Stimulated activated CD8-positive, alpha-beta memory T cell treated with anti-CD3 and anti-CD28 coated beads, Interleukin-7, amount 100 ng/mL, for 48 hours (primary cell): ENCODE measurements around the gene EXOC4.
"Not testable (repeated sequence)": the region's sequence is repeated elsewhere in the genome, so short reads cannot be mapped to it uniquely, and the experiment has no call there.

Experiments
- DNase-seq, 2 donors: peaks; one replicate each; pipeline ENCODE4 v3.0.0-alpha.2; 2020; ENCODE audit warnings: low read depth in 1 of 2; ENCODE audit errors: extremely low read depth in 1 of 2

The EXOC4 gene

DNA sequence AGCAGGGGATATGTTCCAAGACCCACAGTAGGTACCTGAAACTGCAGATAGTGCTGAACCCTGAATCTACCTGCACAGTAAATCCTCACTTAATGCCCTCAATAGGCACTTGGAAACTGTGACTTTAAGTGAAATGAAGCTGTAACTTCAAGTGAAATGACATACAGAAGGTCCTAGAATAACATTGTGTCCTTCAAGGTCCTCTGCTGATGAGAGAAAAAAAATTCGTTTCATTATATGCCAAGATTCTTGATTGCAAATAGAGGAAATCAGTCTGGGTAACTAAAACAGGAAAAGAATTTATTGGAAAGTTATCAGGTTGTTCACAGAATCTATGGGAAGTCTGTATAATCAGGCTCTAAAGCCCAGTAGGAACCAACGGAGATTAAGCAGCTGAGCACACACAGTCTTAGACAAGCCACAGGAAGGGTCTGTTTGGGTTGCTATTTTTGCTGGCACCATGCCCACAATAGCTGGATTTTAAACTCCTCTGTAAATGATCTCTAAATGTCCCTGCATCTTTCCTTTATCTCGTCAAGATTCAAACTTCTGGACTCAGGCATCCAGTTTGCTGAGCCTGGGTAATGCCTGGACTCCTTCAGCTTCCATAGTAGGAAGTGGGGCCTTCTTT, 57.5 kb downstream of the EXOC4 start:
- DNase-seq: no peak

- no peak for DNase-seq
Observed at GRCh38 chr7:133313575-133313974, 60.7 kb downstream of the EXOC4 start.

- DNase-seq: no peak
Observed at GRCh38 chr7:133314084-133314483, 61.2 kb downstream of the EXOC4 start.

DNA sequence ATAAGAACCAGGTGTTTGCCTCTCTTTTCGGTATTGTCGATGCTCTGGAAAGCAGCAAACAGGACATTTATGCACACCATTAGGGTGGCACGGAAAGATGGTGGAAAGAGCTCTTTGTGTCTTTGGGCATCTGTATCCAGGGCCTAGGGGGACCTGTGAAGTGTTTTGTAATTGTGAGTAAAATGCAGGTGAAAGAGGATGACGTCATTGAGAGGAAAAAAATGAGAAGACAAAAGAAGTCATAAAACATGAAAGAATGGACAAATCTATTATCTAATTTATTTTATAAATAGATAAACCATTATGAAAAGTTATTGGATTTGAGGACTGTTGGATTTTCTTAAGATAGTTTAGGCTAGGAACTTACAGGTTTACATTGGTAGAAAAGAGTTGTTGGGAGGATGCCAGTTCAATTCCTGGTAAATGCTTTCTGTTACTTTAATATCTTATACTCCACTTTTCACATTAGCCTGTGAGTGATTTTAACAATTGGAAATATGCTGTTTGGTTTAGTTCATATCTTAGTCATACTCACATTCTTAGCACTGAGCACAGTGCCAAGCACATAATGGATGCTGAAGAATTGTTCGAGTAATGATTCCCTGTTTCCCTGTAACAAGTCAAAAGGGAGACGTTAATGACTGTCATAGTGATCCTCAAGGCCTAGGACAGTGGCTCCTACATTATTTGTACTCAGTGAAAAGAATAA, 62.6 kb downstream of the EXOC4 start:
- no peak for DNase-seq

DNA sequence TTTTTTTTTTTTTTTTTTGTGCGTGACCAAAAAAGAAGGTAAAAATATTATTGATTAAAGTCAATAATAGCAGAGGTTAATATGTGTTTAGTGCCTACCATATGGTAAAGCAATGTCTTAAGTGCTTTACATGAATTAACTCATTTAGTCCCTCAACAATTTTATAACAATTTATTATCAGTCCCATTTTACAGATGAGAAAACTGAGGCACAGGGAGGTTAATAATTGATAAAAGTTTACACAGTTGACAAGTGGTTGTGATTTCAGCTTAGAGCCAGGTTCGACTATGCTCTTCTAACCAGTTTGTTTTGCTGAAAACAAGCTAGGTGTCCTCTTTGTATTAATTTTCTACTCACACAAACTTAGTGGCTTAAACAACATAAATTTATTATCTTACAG, 67.0 kb downstream of the EXOC4 start:
- DNase-seq: no peak

DNA sequence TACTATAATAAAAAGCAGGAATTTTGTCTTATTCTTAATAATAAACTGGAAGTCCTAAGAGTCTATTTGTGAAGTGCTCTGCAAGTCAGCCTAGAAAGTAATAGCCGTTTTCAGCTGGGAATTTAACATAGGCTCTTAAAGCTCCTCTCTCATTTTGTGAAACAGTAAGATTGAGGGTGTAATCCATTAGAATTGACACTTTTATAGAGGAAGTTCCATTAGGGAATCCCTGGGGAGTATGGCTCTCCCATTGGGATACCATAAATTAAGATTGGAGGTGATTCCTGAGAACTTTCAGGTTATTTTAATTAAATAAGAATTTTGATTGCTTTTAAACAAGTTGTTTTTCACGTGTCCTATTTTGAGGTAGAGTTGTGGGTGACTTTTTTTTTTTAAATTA, 68.0 kb downstream of the EXOC4 start:
- no peak for DNase-seq

- DNase-seq: not testable (repeated sequence)
Observed at GRCh38 chr7:133321366-133321765, 68.5 kb downstream of the EXOC4 start.

DNA sequence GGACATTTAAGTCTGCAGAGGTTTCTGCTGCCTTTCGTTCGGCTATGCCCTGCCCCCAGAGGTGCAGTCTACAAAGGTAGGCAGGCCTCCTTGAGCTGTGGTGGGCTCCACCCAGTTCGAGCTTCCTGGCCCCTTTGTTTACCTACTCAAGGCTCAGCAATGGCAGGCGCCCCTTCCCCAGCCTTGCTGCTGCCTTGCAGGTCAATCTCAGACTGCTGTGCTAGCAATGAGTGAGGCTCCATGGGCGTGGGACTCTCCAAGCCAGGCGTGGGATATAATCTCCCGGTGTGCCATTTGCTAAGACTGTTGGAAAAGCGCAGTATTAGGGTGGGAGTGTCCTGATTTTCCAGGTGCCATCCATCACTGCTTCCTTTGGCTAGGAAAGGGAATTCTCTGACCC, 73.9 kb downstream of the EXOC4 start:
- DNase-seq: not testable (repeated sequence)

- DNase-seq: not testable (repeated sequence)
Observed at GRCh38 chr7:133328021-133328420, 75.1 kb downstream of the EXOC4 start.

- no peak for DNase-seq
Observed at GRCh38 chr7:133330085-133330484, 77.2 kb downstream of the EXOC4 start.

GRCh38 chr7:133331861-133332260, 79.0 kb downstream of the EXOC4 start:
- DNase-seq: no peak

- no peak for DNase-seq
Observed at GRCh38 chr7:133339772-133340171, 86.9 kb downstream of the EXOC4 start.

DNA sequence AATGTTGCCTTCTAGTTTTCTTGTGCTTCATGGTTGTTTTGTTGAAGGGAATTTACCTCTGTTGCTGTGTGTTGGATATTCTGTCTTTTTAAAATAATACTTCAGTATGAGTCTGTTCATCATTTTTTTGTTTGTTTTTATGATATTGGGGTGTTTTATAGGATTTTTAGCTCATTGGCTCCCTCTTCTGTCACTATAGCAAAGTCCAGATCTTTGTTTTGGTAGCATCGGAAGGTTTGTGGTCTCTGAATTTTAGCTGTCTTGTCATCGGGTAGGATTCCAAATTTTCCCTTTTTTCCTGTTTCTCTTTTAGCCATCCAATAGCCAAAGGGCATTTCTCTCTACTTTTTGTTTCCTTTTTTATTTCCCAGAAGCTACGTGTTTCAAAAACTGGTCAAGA, 91.4 kb downstream of the EXOC4 start:
- DNase-seq: no peak

DNA sequence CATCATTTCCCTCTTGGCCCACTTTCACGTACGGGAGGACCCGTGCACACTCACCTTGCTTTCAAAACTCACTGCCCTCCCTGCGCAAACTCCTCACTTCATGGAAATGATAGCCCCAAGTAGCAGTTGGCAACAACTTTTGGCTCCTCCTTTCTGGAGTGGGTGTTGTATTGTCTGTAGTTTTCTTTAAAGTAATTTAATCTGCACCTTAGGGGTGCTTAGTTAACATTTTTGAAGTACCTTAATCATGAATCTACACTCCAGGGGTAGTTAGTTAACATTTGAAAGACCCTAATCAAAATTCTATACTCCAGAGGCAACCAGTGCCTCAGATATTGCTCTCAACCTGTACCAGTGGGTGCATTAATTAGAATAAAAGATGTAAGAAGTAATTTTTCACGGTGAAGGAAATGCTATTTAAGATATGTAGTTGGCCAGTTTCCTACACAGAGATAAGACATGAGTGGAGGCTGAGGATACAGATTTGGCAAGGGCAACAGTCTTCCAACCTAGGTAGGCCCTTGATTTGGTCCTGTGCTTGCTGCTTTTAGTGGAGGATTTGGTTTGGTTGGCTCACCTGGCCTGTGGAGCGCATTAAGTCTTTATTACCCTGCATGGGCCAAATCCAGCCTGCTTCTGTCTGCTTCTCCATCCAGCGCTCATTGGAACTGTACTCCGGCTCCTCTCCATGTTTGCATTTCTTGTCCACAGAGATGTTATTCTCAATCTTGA, 93.0 kb downstream of the EXOC4 start:
- no peak for DNase-seq

- DNase-seq: no peak
Observed at GRCh38 chr7:133348250-133348649, 95.4 kb downstream of the EXOC4 start.

GRCh38 chr7:133349101-133349500, 96.2 kb downstream of the EXOC4 start:
- no peak for DNase-seq

- DNase-seq: no peak
Observed at GRCh38 chr7:133352430-133352829, 99.6 kb downstream of the EXOC4 start.

DNA sequence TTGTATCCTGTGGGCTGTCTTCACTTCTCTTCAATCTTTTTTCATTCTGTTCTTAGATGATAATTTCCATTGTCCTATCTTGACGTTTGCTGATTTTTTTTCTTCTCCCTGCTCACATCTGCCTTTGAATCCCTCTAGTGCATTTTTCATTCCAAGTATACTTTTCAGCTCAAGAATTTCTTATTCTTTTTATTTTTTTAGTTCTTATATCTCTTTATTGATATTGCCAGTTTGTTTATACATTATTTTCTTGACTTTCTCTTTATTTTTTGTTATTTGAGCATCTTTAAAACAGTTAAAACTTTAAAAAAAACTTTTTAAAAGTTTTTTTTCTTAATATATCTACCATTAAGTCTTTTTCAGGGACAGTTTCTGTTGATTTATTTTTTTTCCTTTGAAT, 100.9 kb downstream of the EXOC4 start:
- DNase-seq: no peak

DNA sequence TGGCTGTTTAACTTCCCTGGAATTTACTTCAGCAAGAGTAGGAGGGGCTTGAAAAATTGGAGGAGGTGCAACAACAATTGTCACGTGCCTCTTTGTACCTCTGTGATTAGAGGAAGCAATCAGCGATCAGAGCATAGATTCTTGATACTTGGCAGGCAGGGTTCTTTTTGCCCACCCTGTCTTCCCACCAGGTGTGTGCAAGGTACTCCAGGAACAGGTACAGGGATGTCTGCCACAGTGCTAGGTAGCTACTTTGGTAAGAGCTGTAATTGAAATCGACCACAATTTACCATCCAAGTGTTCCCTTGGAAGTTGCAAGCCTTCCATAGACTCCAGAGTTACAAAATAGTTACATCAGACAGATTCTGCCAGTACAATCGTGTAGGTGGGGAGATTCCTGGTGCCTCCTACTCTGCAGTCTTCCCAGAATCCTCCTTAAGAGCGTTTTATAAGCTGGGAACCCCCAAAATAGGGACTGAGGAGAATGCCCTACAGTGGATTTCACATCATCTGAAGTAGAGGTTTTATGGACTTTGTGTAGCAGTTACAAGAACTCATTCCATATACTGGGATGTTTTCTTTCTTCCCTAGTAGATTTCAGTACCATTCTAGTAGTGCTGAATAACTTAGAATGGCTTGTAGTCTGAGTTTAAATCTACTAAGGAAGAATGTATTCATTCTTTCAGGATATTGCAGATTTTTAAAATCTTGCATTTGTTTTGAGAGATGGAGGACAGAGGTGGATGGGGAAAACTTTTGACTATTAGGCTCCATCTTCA, 101.9 kb downstream of the EXOC4 start:
- no peak for DNase-seq

DNA sequence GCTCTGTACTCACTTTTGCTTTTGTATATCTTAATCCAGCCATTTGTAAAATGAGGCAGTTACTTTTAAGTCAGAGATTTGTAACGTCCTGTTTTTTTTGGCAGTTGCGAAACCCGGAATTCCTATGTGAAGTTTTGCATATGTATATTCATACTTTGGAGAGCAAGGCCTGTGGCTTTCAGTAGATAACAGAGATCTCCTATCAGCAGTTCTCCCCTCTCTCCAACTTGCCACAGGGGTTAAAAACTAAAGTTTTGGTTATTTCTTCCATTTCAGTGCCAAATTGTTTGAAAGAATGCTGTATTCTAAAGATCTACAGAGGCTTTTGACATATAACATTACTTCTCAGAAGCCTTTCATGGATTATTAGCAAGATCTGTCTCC, 102.4 kb downstream of the EXOC4 start:
- no peak for DNase-seq

DNA sequence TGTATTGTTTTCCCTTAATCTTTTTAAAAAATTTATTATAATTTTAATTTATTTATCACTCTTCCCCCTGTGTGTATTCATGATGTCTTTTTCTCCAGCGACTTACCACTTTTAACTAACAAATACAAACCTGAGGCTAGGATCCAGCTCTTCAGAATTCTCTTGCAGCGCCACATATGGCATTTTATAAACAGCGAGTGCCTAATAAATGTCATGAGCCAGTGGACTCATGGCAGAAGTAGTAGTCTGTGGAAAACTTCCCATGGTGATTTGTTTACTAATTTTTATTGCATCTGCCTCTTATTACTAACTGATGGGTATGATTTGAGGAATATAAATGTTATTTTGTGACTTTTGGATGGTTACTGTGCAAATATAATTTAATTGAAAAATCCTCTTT, 102.9 kb downstream of the EXOC4 start:
- DNase-seq: no peak
